SK-N-SH (cell line): Measurements from ENCODE around the gene DCANP1. TPM values are rescaled to one million over a fixed set of nuclear protein-coding genes. Genes with fewer than 3 reads are reported as not detected.

ENCODE experiments used
- CTCF ChIA-PET: fragments of 300-600, 350-600 bp; formaldehyde crosslinking; extraction: SDS; loops from one replicate; lab custom pipeline; 2021; lab: Yijun Ruan, JAX
- POLR2A ChIA-PET: fragments of 350-600 bp; sonication (Branson Sonifier 250); formaldehyde crosslinking; extraction: SDS; loops from one replicate; lab custom pipeline; 2020; ENCODE audit warnings: antibody characterized with exemption, inconsistent platforms; lab: Yijun Ruan, JAX
- DNase-seq: peaks from one replicate; pipeline ENCODE4 v3.0.0; 2012
- H2AFZ ChIP-seq: fragments of 200-600 bp; sonication (generic); 2 replicates; pipeline ENCODE4 v1.8.1; 2016; ENCODE audit warnings: antibody characterized with exemption, mild to moderate bottlenecking, low read depth
- H3F3A ChIP-seq: fragments of 200-600 bp; sonication (generic); replicated peaks from 2 replicates; pipeline ENCODE3; 2016; ENCODE audit warnings: antibody characterized with exemption, mild to moderate bottlenecking; ENCODE audit not compliant: insufficient read depth
- H3K27ac ChIP-seq, 2 experiments: fragments of 200-500 bp in 1 of 2; fragments of 200-600 bp in 1 of 2; sonication (Bioruptor generic) in 1 of 2; sonication (generic), shearing (Covaris generic) in 1 of 2; 2 replicates each; pipeline versions ENCODE4 v1.5.1 to v1.6.1; 2014 to 2016; ENCODE audit warnings: low read depth in 2 of 2, inconsistent platforms in 1 of 2, low read length in 1 of 2, mild to moderate bottlenecking in 1 of 2, mixed read lengths in 1 of 2
- H3K27me3 ChIP-seq: fragments of 200-600 bp; sonication (generic), shearing (Covaris generic); 2 replicates; pipeline ENCODE4 v1.6.1; 2016; ENCODE audit warnings: mixed run types; ENCODE audit not compliant: insufficient read depth
- H3K36me3 ChIP-seq, 2 experiments: fragments of 200-500 bp in 1 of 2; fragments of 200-600 bp in 1 of 2; sonication (Bioruptor generic) in 1 of 2; sonication (generic) in 1 of 2; replicated peaks in 1 of 2; 2 replicates each; pipeline versions ENCODE3 to v1.5.1; 2014 to 2016; ENCODE audit warnings: low read length in 1 of 2, mild to moderate bottlenecking in 1 of 2; ENCODE audit not compliant: insufficient read depth in 2 of 2, control insufficient read depth in 1 of 2
- H3K4me1 ChIP-seq, 2 experiments: fragments of 200-500 bp in 1 of 2; fragments of 200-600 bp in 1 of 2; sonication (Bioruptor generic) in 1 of 2; sonication (generic), shearing (Covaris generic) in 1 of 2; 2 replicates each; pipeline versions ENCODE4 v1.5.1 to v1.6.1; 2014 to 2016; ENCODE audit warnings: low read depth in 1 of 2, low read length in 1 of 2, mixed run types in 1 of 2; ENCODE audit not compliant: insufficient read depth in 2 of 2, control insufficient read depth in 1 of 2
- H3K4me2 ChIP-seq: fragments of 200-600 bp; sonication (generic), shearing (Covaris generic); 2 replicates; pipeline ENCODE4 v1.6.1; 2017; ENCODE audit warnings: mixed run types
- H3K4me3 ChIP-seq, 2 experiments: fragments of 200-500 bp in 1 of 2; fragments of 200-600 bp in 1 of 2; sonication (Bioruptor generic) in 1 of 2; sonication (generic), shearing (Covaris generic) in 1 of 2; 2 replicates each; pipeline versions ENCODE4 v1.5.1 to v1.8.1; 2014 to 2016; ENCODE audit warnings: low read depth in 2 of 2, inconsistent platforms in 1 of 2, low read length in 1 of 2, mild to moderate bottlenecking in 1 of 2, mixed read lengths in 1 of 2, moderate library complexity in 1 of 2
- H3K79me2 ChIP-seq: fragments of 200-600 bp; sonication (generic); 2 replicates; pipeline ENCODE4 v1.8.1; 2017; ENCODE audit warnings: mild to moderate bottlenecking; ENCODE audit not compliant: insufficient read depth
- H3K9ac ChIP-seq: fragments of 200-600 bp; sonication (generic); 2 replicates; pipeline ENCODE4 v1.6.1; 2017; ENCODE audit warnings: mixed run types
- H3K9me2 ChIP-seq: fragments of 200-600 bp; sonication (generic); 2 replicates; pipeline ENCODE4 v1.6.1; 2017; ENCODE audit warnings: mixed run types
- H3K9me3 ChIP-seq: fragments of 200-600 bp; sonication (generic); 2 replicates; pipeline ENCODE4 v1.6.1; 2017; ENCODE audit warnings: mixed run types, mild to moderate bottlenecking, moderate library complexity
- H4K20me1 ChIP-seq: fragments of 200-600 bp; sonication (generic); 2 replicates; pipeline ENCODE4 v1.6.1; 2017; ENCODE audit warnings: mild to moderate bottlenecking, mixed run types; ENCODE audit not compliant: insufficient read depth
- CHD2 ChIP-seq: fragments of 150-350 bp; IDR thresholded peaks from 2 replicates; pipeline ENCODE4 v1.6.1; 2018; ENCODE audit warnings: low read length; ENCODE audit not compliant: partially characterized antibody
- ELF1 ChIP-seq: IDR thresholded peaks from 2 replicates; pipeline ENCODE4 v1.4.0; 2012
- EZH2phosphoT487 ChIP-seq: fragments of 200-600 bp; sonication (generic); IDR thresholded peaks from 2 replicates; pipeline ENCODE4 v1.6.1; 2017; ENCODE audit warnings: low read depth, mixed run types, mild to moderate bottlenecking, antibody characterized with exemption, moderate library complexity, borderline replicate concordance
- FOSL2 ChIP-seq: IDR thresholded peaks from 2 replicates; pipeline ENCODE4 v1.4.0; 2012; ENCODE audit warnings: low read depth, mild to moderate bottlenecking, moderate library complexity, borderline replicate concordance
- FOXJ3 ChIP-seq: sonication (generic); formaldehyde crosslinking; IDR thresholded peaks from 2 replicates; pipeline ENCODE4 v1.5.1; 2020; ENCODE audit warnings: mild to moderate bottlenecking, missing genetic modification reagents
- FOXM1 ChIP-seq: IDR thresholded peaks from 2 replicates; pipeline ENCODE4 v1.4.0; 2012; ENCODE audit warnings: low read depth, mild to moderate bottlenecking
- GABPA ChIP-seq: IDR thresholded peaks from 2 replicates; pipeline ENCODE4 v1.4.0; 2012; ENCODE audit warnings: low read depth, mild to moderate bottlenecking
- GATA2 ChIP-seq: sonication (generic); formaldehyde crosslinking; IDR thresholded peaks from 2 replicates; pipeline ENCODE4 v1.5.0; 2020; ENCODE audit warnings: mild to moderate bottlenecking, missing genetic modification reagents
- JUND ChIP-seq: IDR thresholded peaks from 2 replicates; pipeline ENCODE4 v1.4.0; 2012
- MXI1 ChIP-seq: IDR thresholded peaks from 2 replicates; pipeline ENCODE4 v1.6.1; 2012; ENCODE audit warnings: mild to moderate bottlenecking, low read depth, low read length, improper control_type of control experiment
- NFIC ChIP-seq: IDR thresholded peaks from 2 replicates; pipeline ENCODE4 v1.4.0; 2012; ENCODE audit warnings: borderline replicate concordance
- POLR2AphosphoS5 ChIP-seq: IDR thresholded peaks from 2 replicates; pipeline ENCODE4 v1.6.1; 2012; ENCODE audit warnings: low read depth, low read length
- RAD21 ChIP-seq: IDR thresholded peaks from 2 replicates; pipeline ENCODE4 v1.6.1; 2012; ENCODE audit warnings: mild to moderate bottlenecking, low read length
- REST ChIP-seq: IDR thresholded peaks from 2 replicates; pipeline ENCODE4 v1.6.1; 2012; ENCODE audit warnings: mild to moderate bottlenecking, low read depth, low read length, moderate library complexity
- RFX5 ChIP-seq: IDR thresholded peaks from 2 replicates; pipeline ENCODE4 v1.6.1; 2012; ENCODE audit warnings: mild to moderate bottlenecking, improper control_type of control experiment, low read length
- TCF12 ChIP-seq: IDR thresholded peaks from 2 replicates; pipeline ENCODE4 v1.4.0; 2012
- YY1 ChIP-seq: IDR thresholded peaks from 2 replicates; pipeline ENCODE4 v1.4.0; 2012; ENCODE audit warnings: low read depth, mild to moderate bottlenecking
- WGBS: methylation state at CpG from one replicate; pipeline ENCODE4 v1.1.6; 2017; ENCODE audit warnings: low lambda C conversion rate; 5-methylcytosine and 5-hydroxymethylcytosine counted together
- polyA plus RNA-seq, 3 experiments: library from polyadenylated mRNA; depleted of rRNA; stranded (reverse); fragments of >200 nt; gene quantifications; 2 replicates each; pipeline ENCODE4 v1.2.3, GENCODE V29; 2012

The DCANP1 gene
- polyA plus RNA-seq, 1 of the 3 experiments (the other 2 are of a cell fraction) = not detected

- Histone ChIP-seq H3K9me3 (no peaks in the 10 kb centered on the region), H3K4me2 (peak overlapping the region; percentile 38), H3K4me3 (no peak overlapping the region), H3F3A (peaks cover 13% of the 10 kb centered on the region), H3K9ac (peak overlapping the region; percentile 45; the same call in 1 of the 2 replicates), H3K36me3 (no peaks in the 10 kb centered on the region)
- DNase-seq = no peak
- POLR2A ChIA-PET = no interaction called here
- TF ChIP-seq EZH2phosphoT487 (no peak), MXI1 (no peak), TCF12 (no peak), YY1 (no peak), FOXM1 (no peak), REST (no peak), JUND (no peak), GATA2 (no peak)
- TF ChIP-seq, all 33 proteins: peak for 0
- H3K27ac ChIP-seq = peak overlapping the region in 1 of 2 experiments; percentile 76; a peak in 2 of 4 replicates
- H4K20me1 ChIP-seq = no peaks in the 10 kb centered on the region
- H3K27me3 ChIP-seq = no peaks in the 10 kb centered on the region
- H3K4me1 ChIP-seq = peaks cover 5 to 14% of the 10 kb centered on the region in 2 experiments; a peak in 3 of 4 replicates
- 79% methylated on average over 5 of the region's 5 CpGs for WGBS
- H3K9me2 ChIP-seq = no peaks in the 10 kb centered on the region
- peak overlapping the region; percentile 82; the same call in 1 of the 2 replicates for H2AFZ ChIP-seq
- no peaks in the 10 kb centered on the region for H3K79me2 ChIP-seq
- CTCF ChIA-PET = interaction anchor here (1.0 to 2.2 kb wide), 4 partner anchors 12 to 57 kb away, joined by 3 to 17 read pairs (median 6); no protein-coding TSS in a partner anchor
Measured at GRCh38 chr5:135494196-135494595, 47.0 kb upstream of the DCANP1 start.

GRCh38 chr5:135493406-135494180 is 46.4 kb upstream of the DCANP1 start:
- H3K4me2 ChIP-seq = peak overlapping the region; percentile 38
- H3K27ac ChIP-seq = peak overlapping the region in 1 of 2 experiments; percentile 76; a peak in 2 of 4 replicates
- CTCF ChIA-PET = interaction anchor here (1.1 to 1.6 kb wide), 3 partner anchors 11 to 58 kb away, joined by 3 to 8 read pairs (median 5); no protein-coding TSS in a partner anchor

More at GRCh38 chr5:135493406-135494180, 46.4 kb upstream of the DCANP1 start:
- Histone ChIP-seq H3K9ac (peak overlapping the region; percentile 45; the same call in 1 of the 2 replicates), H3K36me3 (no peaks in the 10 kb centered on the region), H3K9me2 (no peaks in the 10 kb centered on the region), H3K9me3 (no peaks in the 10 kb centered on the region), H3K79me2 (no peaks in the 10 kb centered on the region), H3K4me1 (peaks cover 5 to 14% of the 10 kb centered on the region in 2 experiments; a peak in 3 of 4 replicates), H3K27me3 (no peaks in the 10 kb centered on the region), H4K20me1 (no peaks in the 10 kb centered on the region), H3F3A (peaks cover 13% of the 10 kb centered on the region), H2AFZ (peak overlapping the region; percentile 82; the same call in 1 of the 2 replicates), H3K4me3 (no peak overlapping the region)
- DNase-seq = no peak
- TF ChIP-seq YY1 (peak; percentile 42; the same call in 1 of the 2 replicates), MXI1 (no peak), JUND (peak; percentile 70), RFX5 (no peak), FOSL2 (peak; percentile 82), TCF12 (peak; percentile 73), GABPA (no peak), RAD21 (no peak), NFIC (peak; percentile 47), FOXJ3 (CRISPR knock-in tag) (no peak), CHD2 (no peak), POLR2AphosphoS5 (0 out of 2 replicates have a peak, but pooled peaks have one; percentile 12), ELF1 (no peak)
- POLR2A ChIA-PET = interaction anchor here (0.8 kb wide), 1 partner anchor 9 kb away, joined by 3 read pairs; no protein-coding TSS in a partner anchor
- 63% methylated on average over 8 of the region's 8 CpGs for WGBS
